Stimulated activated CD4-positive, alpha-beta T cell treated with anti-CD3 and anti-CD28 coated beads, Interleukin-2, amount 100 ng/mL, for 48 hours (primary cell): ENCODE results near the gene RAD54L2.
"Not testable (repeated sequence)": the region's sequence is repeated elsewhere in the genome, so short reads cannot be mapped to it uniquely, and the experiment has no call there.

Experiments
- DNase-seq, 2 donors: peaks; one replicate each; pipeline ENCODE4 v3.0.0-alpha.2; 2020

The RAD54L2 gene

GRCh38 chr3:51544011-51544775 is 5.7 kb downstream of the RAD54L2 start:
- no peak for DNase-seq

- DNase-seq, result no peak
Measured at GRCh38 chr3:51547274-51547673, 8.8 kb downstream of the RAD54L2 start.

- no peak for DNase-seq
Measured at GRCh38 chr3:51549311-51549710, 10.8 kb downstream of the RAD54L2 start.

GRCh38 chr3:51550080-51550819 is 11.7 kb downstream of the RAD54L2 start:
- DNase-seq, result no peak

GRCh38 chr3:51557993-51558392 is 19.5 kb downstream of the RAD54L2 start:
- DNase-seq, result no peak

- no peak for DNase-seq
Measured at GRCh38 chr3:51559411-51559888, 20.9 kb downstream of the RAD54L2 start.

GRCh38 chr3:51559961-51560360 is 21.4 kb downstream of the RAD54L2 start:
- no peak for DNase-seq

- not testable (repeated sequence) for DNase-seq
Measured at GRCh38 chr3:51562403-51562802, 23.9 kb downstream of the RAD54L2 start.

GRCh38 chr3:51568036-51568435 is 29.5 kb downstream of the RAD54L2 start:
- DNase-seq, result no peak

GRCh38 chr3:51568996-51569395 is 30.5 kb downstream of the RAD54L2 start:
- DNase-seq, result no peak

- no peak for DNase-seq
Measured at GRCh38 chr3:51578238-51578637, 39.7 kb downstream of the RAD54L2 start.

GRCh38 chr3:51580418-51580817 is 41.9 kb downstream of the RAD54L2 start:
- no peak for DNase-seq

GRCh38 chr3:51581524-51581923 is 43.0 kb downstream of the RAD54L2 start:
- DNase-seq, result no peak

- DNase-seq, result no peak
Measured at GRCh38 chr3:51585197-51585596, 46.7 kb downstream of the RAD54L2 start.

GRCh38 chr3:51585871-51586270 is 47.4 kb downstream of the RAD54L2 start:
- no peak for DNase-seq
